ENCODE results near the gene SPACDR. TPM values are rescaled to one million over a fixed set of nuclear protein-coding genes. Genes with fewer than 3 reads are reported as not detected.

Gene SPACDR
- total RNA-seq, 4 donors from 2014 or later, result 0.78 TPM; not detected in 3

DNA sequence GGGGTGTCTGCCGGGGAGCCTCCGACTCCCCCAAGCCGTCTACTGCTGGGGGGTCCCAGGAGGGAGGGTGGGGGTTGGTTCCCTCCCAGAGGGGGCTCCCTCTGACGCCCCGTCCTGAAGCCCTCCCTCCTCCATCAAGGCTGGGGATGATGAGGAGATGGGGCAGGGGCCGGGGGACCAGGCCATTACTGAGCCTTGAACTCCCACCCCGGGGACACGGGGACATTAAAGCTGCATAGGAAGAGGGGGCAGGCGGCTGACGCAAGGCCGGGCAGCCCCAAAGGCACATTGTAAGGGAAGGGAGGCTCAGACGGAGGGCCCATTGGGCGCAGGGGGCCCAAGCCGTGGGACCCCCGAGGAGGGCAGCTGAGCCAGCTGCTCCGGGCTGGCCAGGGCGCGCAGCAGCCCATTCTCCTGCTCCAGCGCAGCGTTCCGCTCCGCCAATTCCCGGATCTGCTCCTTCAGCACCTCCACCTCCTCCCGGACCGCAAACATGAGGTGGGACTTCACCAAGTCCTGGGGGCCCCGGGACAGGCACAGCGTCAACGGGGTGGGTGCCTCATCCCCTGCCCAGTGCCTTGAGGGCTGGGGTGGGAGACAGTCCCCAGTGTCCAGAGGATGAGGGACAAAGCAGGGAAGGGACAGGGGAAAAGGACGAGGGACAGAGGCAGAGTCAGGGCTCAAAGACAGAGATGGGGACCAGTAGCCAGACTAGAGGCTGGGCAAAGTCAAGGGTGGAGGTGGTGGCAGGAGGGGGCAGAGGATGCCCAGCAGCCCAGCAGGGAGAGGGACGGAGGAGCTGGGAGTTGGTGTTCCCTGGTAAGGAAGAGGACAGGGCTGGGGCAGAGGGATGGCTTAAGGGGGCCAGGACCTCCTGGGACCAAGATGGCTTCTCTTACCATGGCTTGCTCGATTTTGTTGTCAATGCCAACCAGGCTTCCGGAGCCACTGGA lies 2.9 kb upstream of the SPACDR start:
- peaks cover 27 to 68% (median 58%) of the 10 kb centered on the region in 4 donors for H3K4me1 ChIP-seq
- WGBS, result 69% methylated on average over 22 of the region's 32 CpGs
- DNase-seq (ENCODE audit: extremely low spot score), result no peak
- no peak for TF ChIP-seq POLR2AphosphoS5 (IDR thresholded peaks at IDR 0.05)
- TF ChIP-seq, protein P1, sequence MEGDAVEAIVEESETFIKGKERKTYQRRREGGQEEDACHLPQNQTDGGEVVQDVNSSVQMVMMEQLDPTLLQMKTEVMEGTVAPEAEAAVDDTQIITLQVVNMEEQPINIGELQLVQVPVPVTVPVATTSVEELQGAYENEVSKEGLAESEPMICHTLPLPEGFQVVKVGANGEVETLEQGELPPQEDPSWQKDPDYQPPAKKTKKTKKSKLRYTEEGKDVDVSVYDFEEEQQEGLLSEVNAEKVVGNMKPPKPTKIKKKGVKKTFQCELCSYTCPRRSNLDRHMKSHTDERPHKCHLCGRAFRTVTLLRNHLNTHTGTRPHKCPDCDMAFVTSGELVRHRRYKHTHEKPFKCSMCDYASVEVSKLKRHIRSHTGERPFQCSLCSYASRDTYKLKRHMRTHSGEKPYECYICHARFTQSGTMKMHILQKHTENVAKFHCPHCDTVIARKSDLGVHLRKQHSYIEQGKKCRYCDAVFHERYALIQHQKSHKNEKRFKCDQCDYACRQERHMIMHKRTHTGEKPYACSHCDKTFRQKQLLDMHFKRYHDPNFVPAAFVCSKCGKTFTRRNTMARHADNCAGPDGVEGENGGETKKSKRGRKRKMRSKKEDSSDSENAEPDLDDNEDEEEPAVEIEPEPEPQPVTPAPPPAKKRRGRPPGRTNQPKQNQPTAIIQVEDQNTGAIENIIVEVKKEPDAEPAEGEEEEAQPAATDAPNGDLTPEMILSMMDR (IDR thresholded peaks at IDR 0.05), result no peak
- TF ChIP-seq POLR2A (IDR thresholded peaks at IDR 0.05; ENCODE audit: low read depth), result no peak
- TF ChIP-seq EP300 (IDR thresholded peaks at IDR 0.05), result no peak
- intact Hi-C loops (cut with DNase I), result no loop called here
- H3K9me3 ChIP-seq, result no peaks in the 10 kb centered on the region
- H3K4me3 ChIP-seq, result peak overlapping the region; percentile 23 to 38 (median 32)
- peak overlapping the region; percentile 53 to 72 (median 63) for H3K27ac ChIP-seq (replicated peaks in 1 of 4)
- H3K36me3 ChIP-seq, result peaks cover 4 to 60% (median 47%) of the 10 kb centered on the region in 4 donors
- no peaks in the 10 kb centered on the region for H3K27me3 ChIP-seq

DNA sequence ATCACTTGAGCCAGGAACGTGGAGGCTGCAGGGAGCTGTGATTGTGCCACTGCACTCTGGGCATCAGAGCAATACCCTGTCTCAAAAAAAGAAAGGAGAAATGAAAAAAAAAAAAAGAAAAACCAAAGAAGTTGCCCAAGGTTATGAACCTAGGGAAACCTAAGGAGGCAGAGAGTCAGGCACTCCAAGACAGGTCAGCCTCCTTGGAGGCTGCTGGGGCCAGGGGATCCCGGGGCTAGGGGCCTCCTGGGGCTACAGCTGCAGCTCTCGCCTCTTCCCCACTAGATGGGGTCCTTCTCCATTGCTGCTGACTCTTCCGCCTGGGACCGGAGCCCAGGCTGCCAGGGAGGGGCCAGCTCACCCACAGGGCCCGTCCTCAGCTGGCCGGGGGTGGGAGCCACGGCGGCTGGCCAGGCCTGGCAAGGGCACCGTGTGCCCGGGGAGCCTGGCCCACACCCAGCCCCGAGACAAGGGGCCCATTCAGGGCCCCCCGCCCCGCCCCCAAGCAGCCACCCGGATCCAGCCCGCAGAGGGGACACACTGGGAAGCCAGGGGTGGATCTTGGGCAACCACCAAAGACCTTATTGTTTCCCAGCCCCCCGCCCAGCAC lies 1.7 kb upstream of the SPACDR start:
- peak overlapping the region; percentile 53 to 72 (median 63) for H3K27ac ChIP-seq (replicated peaks in 1 of 4)
- DNase-seq (ENCODE audit: extremely low spot score), result no peak
- TF ChIP-seq, protein P1 (IDR thresholded peaks at IDR 0.05), result peak; percentile 74 to 83 (median 81)
- TF ChIP-seq POLR2A (IDR thresholded peaks at IDR 0.05; ENCODE audit: low read depth) (no peak), POLR2AphosphoS5 (IDR thresholded peaks at IDR 0.05) (peak; percentile 64 to 74), EP300 (IDR thresholded peaks at IDR 0.05) (no peak)
- intact Hi-C loops (cut with DNase I), result no loop called here
- peak overlapping the region; percentile 23 to 38 (median 32) for H3K4me3 ChIP-seq
- peaks cover 4 to 57% (median 47%) of the 10 kb centered on the region in 4 donors for H3K36me3 ChIP-seq
- peaks cover 19 to 59% (median 49%) of the 10 kb centered on the region in 4 donors for H3K4me1 ChIP-seq
- no peaks in the 10 kb centered on the region for H3K27me3 ChIP-seq
- H3K9me3 ChIP-seq, result no peaks in the 10 kb centered on the region
- 6% methylated on average over 12 of the region's 17 CpGs for WGBS

DNA sequence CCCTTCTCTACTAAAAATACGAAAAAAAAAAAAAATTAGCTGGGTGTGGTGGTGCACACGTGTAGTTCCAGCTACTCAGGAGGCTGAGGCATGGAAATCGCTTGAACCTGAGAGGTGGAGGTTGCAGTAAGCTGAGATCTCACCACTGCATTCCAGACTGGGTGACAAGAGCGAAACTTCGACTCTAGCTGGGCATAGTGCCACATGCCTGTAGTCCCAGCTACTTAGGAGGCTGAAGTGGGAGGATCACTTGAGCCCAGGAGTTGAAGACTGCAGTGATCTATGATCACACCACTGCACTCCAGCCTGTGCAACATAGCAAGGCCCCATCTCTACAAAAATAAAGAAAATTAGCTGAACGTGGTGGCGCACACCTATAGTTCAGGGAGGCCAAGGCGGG lies 1.2 kb upstream of the SPACDR start:
- intact Hi-C loops (cut with DNase I), result no loop called here

DNA sequence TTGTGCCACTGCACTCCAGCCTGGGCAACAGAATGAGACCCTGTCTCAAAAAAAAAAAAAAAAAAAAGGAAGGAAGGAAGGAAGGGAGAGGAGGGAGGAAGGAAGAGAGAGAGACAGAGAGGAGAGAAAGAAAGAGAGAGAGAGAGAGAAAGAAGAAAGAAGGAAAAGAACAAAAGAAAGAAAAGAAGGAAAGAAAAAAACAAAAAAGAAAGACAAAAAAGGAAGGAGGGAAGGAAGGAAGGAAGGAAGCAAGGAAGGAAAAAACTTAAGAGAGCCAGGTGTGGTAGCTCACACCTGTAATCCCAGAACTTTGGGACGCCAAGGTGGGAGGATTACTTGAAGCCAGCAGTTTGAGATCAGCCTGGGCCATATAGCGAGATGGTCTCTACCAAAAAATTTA lies 731 bp upstream of the SPACDR start:
- no peak for DNase-seq (ENCODE audit: extremely low spot score)
- peaks cover 18 to 53% (median 43%) of the 10 kb centered on the region in 4 donors for H3K4me1 ChIP-seq
- H3K27ac ChIP-seq (replicated peaks in 1 of 4), result no peak overlapping the region
- TF ChIP-seq, protein P1 (IDR thresholded peaks at IDR 0.05), result no peak
- TF ChIP-seq POLR2A (IDR thresholded peaks at IDR 0.05; ENCODE audit: low read depth) (no peak), EP300 (IDR thresholded peaks at IDR 0.05) (no peak), POLR2AphosphoS5 (IDR thresholded peaks at IDR 0.05) (no peak)
- peaks cover 4 to 54% (median 40%) of the 10 kb centered on the region in 4 donors for H3K36me3 ChIP-seq
- no peaks in the 10 kb centered on the region for H3K27me3 ChIP-seq
- 87% methylated on average over 2 of the region's 2 CpGs for WGBS
- no peak overlapping the region for H3K4me3 ChIP-seq
- intact Hi-C loops (cut with DNase I), result no loop called here
- H3K9me3 ChIP-seq, result no peaks in the 10 kb centered on the region

More for the DNA sequence above, 1.2 kb upstream of the SPACDR start:
- 67% methylated on average over 8 of the region's 8 CpGs for WGBS
- no peak for TF ChIP-seq POLR2AphosphoS5 (IDR thresholded peaks at IDR 0.05)
- TF ChIP-seq POLR2A (IDR thresholded peaks at IDR 0.05; ENCODE audit: low read depth), result no peak
- no peak for TF ChIP-seq EP300 (IDR thresholded peaks at IDR 0.05)
- TF ChIP-seq, protein P1 (IDR thresholded peaks at IDR 0.05), result no peak
- H3K4me3 ChIP-seq, result no peak overlapping the region
- H3K36me3 ChIP-seq, result peaks cover 4 to 56% (median 45%) of the 10 kb centered on the region in 4 donors
- H3K27me3 ChIP-seq, result no peaks in the 10 kb centered on the region
- peak overlapping the region in 3 of 4 donors; percentile 53 to 72 (median 69) for H3K27ac ChIP-seq (replicated peaks in 1 of 4)
- H3K9me3 ChIP-seq, result no peaks in the 10 kb centered on the region
- DNase-seq (ENCODE audit: extremely low spot score), result no peak
- peaks cover 19 to 58% (median 48%) of the 10 kb centered on the region in 4 donors for H3K4me1 ChIP-seq

Data from esophagus muscularis mucosa (tissue), 4 donors.